Endothelial cell of umbilical vein (primary cell): ENCODE measurements around the gene PFKL. TPM values are rescaled to one million over a fixed set of nuclear protein-coding genes. Genes with fewer than 3 reads are reported as not detected.

Source experiments
- BruUV-seq: library from RNA; stranded (reverse); fragments of 400-500 nt; replicated peaks from 2 replicates; lab custom pipeline; 2021; lab: Mats Ljungman, UMichigan
- CTCF ChIA-PET: fragments of 300-600, 350-600 bp; sonication (Branson Sonifier 250); formaldehyde crosslinking; loops from one replicate; lab custom pipeline; 2021; ENCODE audit warnings: antibody characterized with exemption, inconsistent platforms; lab: Charles Lee
- POLR2A ChIA-PET: fragments of 300-600, 350-600 bp; sonication (Branson Sonifier 250); formaldehyde crosslinking; loops from one replicate; lab custom pipeline; 2021; ENCODE audit warnings: antibody characterized with exemption, inconsistent platforms; lab: Charles Lee
- DNase-seq: peaks from one replicate; pipeline ENCODE4 v3.0.0-alpha.2; 2011; ENCODE audit warnings: low read depth, low spot score
- FAIRE-seq: peaks from 2 replicates; lab custom pipeline; 2011; peaks lifted over from hg19 to GRCh38; lab: Jason Lieb, UNC
- H2AFZ ChIP-seq: 2 replicates; pipeline ENCODE4 v1.6.0; 2012; ENCODE audit warnings: low read depth, low read length, control low read depth, inconsistent platforms
- H3K27ac ChIP-seq: 2 replicates; pipeline ENCODE4 v1.5.1; 2011; ENCODE audit warnings: low read depth, mild to moderate bottlenecking, control low read depth, low read length, moderate library complexity; ENCODE audit not compliant: insufficient read depth
- H3K27me3 ChIP-seq, 2 experiments: 2 replicates each; pipeline versions ENCODE4 v1.6.0 to v1.6.1; 2011; ENCODE audit warnings: low read length in 2 of 2, mixed read lengths in 1 of 2; ENCODE audit not compliant: control insufficient read depth in 2 of 2, insufficient read depth in 2 of 2
- H3K36me3 ChIP-seq, 2 experiments: 2 replicates in 1 of 2; 3 replicates in 1 of 2; pipeline ENCODE4 v1.5.1; 2011; ENCODE audit warnings: low read length in 2 of 2, mild to moderate bottlenecking in 1 of 2, moderate library complexity in 1 of 2; ENCODE audit not compliant: control insufficient read depth in 2 of 2, insufficient read depth in 2 of 2; ENCODE audit errors: extremely low read depth in 1 of 2
- H3K4me1 ChIP-seq: 3 replicates; pipeline ENCODE4 v1.5.1; 2011; ENCODE audit warnings: mild to moderate bottlenecking, low read length; ENCODE audit not compliant: control insufficient read depth, insufficient read depth; ENCODE audit errors: extremely low read depth
- H3K4me2 ChIP-seq: 2 replicates; pipeline ENCODE4 v1.6.1; 2011; ENCODE audit warnings: low read length, control low read depth, mixed read lengths; ENCODE audit not compliant: insufficient read depth
- H3K4me3 ChIP-seq, 3 experiments: fragments of 200-600 bp in 1 of 3; sonication (generic), shearing (Covaris generic) in 1 of 3; replicated peaks in 1 of 3; 2 replicates each; pipeline ENCODE4 v1.5.1; 2011 to 2016; ENCODE audit warnings: control low read depth in 3 of 3, low read length in 3 of 3, mild to moderate bottlenecking in 2 of 3, inconsistent platforms in 1 of 3, low read depth in 1 of 3, moderate library complexity in 1 of 3; ENCODE audit not compliant: insufficient read depth in 1 of 3
- H3K79me2 ChIP-seq: 2 replicates; pipeline ENCODE4 v1.6.0; 2012; ENCODE audit warnings: low read length, inconsistent platforms; ENCODE audit not compliant: control insufficient read depth, insufficient read depth
- H3K9ac ChIP-seq: replicated peaks from 2 replicates; pipeline ENCODE3; 2011; ENCODE audit warnings: low read length, control low read depth; ENCODE audit not compliant: insufficient read depth; ENCODE audit errors: extremely low read depth
- H3K9me1 ChIP-seq: replicated peaks from 3 replicates; pipeline ENCODE4 v1.6.0; 2011; ENCODE audit warnings: mild to moderate bottlenecking, low read length; ENCODE audit not compliant: control insufficient read depth, insufficient read depth; ENCODE audit errors: extremely low read depth
- H3K9me3 ChIP-seq: replicated peaks from 2 replicates; pipeline ENCODE4 v1.5.1; 2012; ENCODE audit warnings: low read length, inconsistent platforms; ENCODE audit not compliant: control insufficient read depth, insufficient read depth
- H4K20me1 ChIP-seq: replicated peaks from 2 replicates; pipeline ENCODE3; 2011; ENCODE audit warnings: mild to moderate bottlenecking, low read length; ENCODE audit not compliant: control insufficient read depth, insufficient read depth; ENCODE audit errors: extremely low read depth
- CTCF ChIP-seq, 2 donors: IDR thresholded peaks; 1 replicate in 1 of 2; 2 replicates in 1 of 2; pipeline ENCODE4 v1.5.1; 2011; ENCODE audit warnings: low read length in 2 of 2, mild to moderate bottlenecking in 2 of 2, moderate library complexity in 2 of 2, control low read depth in 1 of 2, inconsistent platforms in 1 of 2, low read depth in 1 of 2; ENCODE audit not compliant: insufficient read depth in 1 of 2; ENCODE audit errors: extremely low read depth in 1 of 2
- EZH2 ChIP-seq: IDR thresholded peaks from 2 replicates; pipeline ENCODE4 v1.6.1; 2012; ENCODE audit warnings: borderline replicate concordance, low read depth, mild to moderate bottlenecking, moderate library complexity, low read length, inconsistent platforms; ENCODE audit not compliant: severe bottlenecking
- FOS ChIP-seq: IDR thresholded peaks from 2 replicates; pipeline ENCODE4 v1.6.1; 2011; ENCODE audit warnings: mild to moderate bottlenecking, low read length, moderate library complexity, borderline replicate concordance; ENCODE audit not compliant: insufficient read depth
- GATA2 ChIP-seq: IDR thresholded peaks from 2 replicates; pipeline ENCODE4 v1.7.0; 2011; ENCODE audit warnings: low read depth, mild to moderate bottlenecking, moderate library complexity, mixed read lengths, low read length; ENCODE audit not compliant: insufficient read length, insufficient read depth
- JUN ChIP-seq: IDR thresholded peaks from 2 replicates; pipeline ENCODE4 v1.6.1; 2011; ENCODE audit warnings: borderline replicate concordance, low read depth; ENCODE audit not compliant: insufficient read length, insufficient read depth
- MAX ChIP-seq: IDR thresholded peaks from 2 replicates; pipeline ENCODE4 v1.6.1; 2011; ENCODE audit not compliant: insufficient read depth, insufficient read length
- MYC ChIP-seq: IDR thresholded peaks from one replicate; pipeline ENCODE4 v1.6.1; 2011; ENCODE audit warnings: mild to moderate bottlenecking, low read depth, low read length
- POLR2A ChIP-seq: IDR thresholded peaks from 2 replicates; pipeline ENCODE4 v1.6.1; 2012; ENCODE audit warnings: low read depth, mild to moderate bottlenecking, control low read depth, low read length
- POLR2AphosphoS5 ChIP-seq: IDR thresholded peaks from 2 replicates; pipeline ENCODE4 v1.6.1; 2012; ENCODE audit warnings: low read depth, mild to moderate bottlenecking, control low read depth, low read length, moderate library complexity; ENCODE audit not compliant: insufficient read depth
- dilution Hi-C: fragments of 300-500 bp; cut with MboI; formaldehyde crosslinking; loops from one replicate; pipeline ENCODE4 v1.15.0; 2019; ENCODE audit warnings: low sequenced_read_pairs; ENCODE audit not compliant: extremely low pct_ligation_motif_present
- intact Hi-C: fragments of 100-400 bp; cut with micrococcal nuclease; formaldehyde crosslinking; loops from one replicate; pipeline ENCODE4 v1.10.0; 2022
- polyA plus RNA-seq, 4 experiments: library from polyadenylated mRNA; depleted of rRNA in 3 of 4; stranded (reverse) in 3 of 4; unstranded in 1 of 4; fragments of >200 nt; gene quantifications; 2 replicates each; pipeline versions ENCODE4 v1.2.1 to v1.2.3, GENCODE V29; 2011 to 2012; ENCODE audit warnings: missing spikeins in 1 of 4
- total RNA-seq: library from RNA; stranded (reverse); gene quantifications from 2 replicates; pipeline ENCODE4 v1.2.3, GENCODE V29; 2021

The PFKL gene
- total and polyA plus RNA-seq, 2 donors (not counting 3 experiments of a cell fraction or from before 2014, with no cell fraction given) = 137 to 154 TPM

GRCh38 chr21:44328242-44328895 lies 28.5 kb downstream of the PFKL start:
- TF ChIP-seq FOS (no peak), GATA2 (no peak), EZH2 (no peak), MAX (no peak), POLR2A (no peak), JUN (no peak), CTCF (IDR thresholded peaks at IDR 0.05; ENCODE audit: extremely low read depth in 1 of 2, insufficient read depth in 1 of 2, low read depth in 1 of 2, low read length in 2 of 2) (no peak), POLR2AphosphoS5 (no peak), MYC (no peak)
- ChIA-PET CTCF (no interaction called here), POLR2A (no interaction called here)
- H3K27me3 ChIP-seq = no peaks in the 10 kb centered on the region
- no peak overlapping the region for H2AFZ ChIP-seq
- DNase-seq = no peak
- no peak for FAIRE-seq
- no TSS peak for BruUV-seq
- H3K4me3 ChIP-seq = no peak overlapping the region
- no peak overlapping the region for H3K4me2 ChIP-seq
- intact Hi-C loops (no loop called here), dilution Hi-C loops (no loop called here)
- no peaks in the 10 kb centered on the region for H3K9me3 ChIP-seq
- H3K4me1 ChIP-seq = no peaks in the 10 kb centered on the region
- no peak overlapping the region for H3K27ac ChIP-seq
- no peak overlapping the region for H3K9ac ChIP-seq
- H3K79me2 ChIP-seq = no peaks in the 10 kb centered on the region
- peaks cover 5 to 19% of the 10 kb centered on the region in 2 experiments for H3K36me3 ChIP-seq
- no peaks in the 10 kb centered on the region for H4K20me1 ChIP-seq
- no peaks in the 10 kb centered on the region for H3K9me1 ChIP-seq
